ENCODE data around the gene LCN15. TPM values are rescaled to one million over a fixed set of nuclear protein-coding genes. Genes with fewer than 3 reads are reported as not detected.

Gene LCN15
- polyA plus RNA-seq, 3 donors = not detected

DNA sequence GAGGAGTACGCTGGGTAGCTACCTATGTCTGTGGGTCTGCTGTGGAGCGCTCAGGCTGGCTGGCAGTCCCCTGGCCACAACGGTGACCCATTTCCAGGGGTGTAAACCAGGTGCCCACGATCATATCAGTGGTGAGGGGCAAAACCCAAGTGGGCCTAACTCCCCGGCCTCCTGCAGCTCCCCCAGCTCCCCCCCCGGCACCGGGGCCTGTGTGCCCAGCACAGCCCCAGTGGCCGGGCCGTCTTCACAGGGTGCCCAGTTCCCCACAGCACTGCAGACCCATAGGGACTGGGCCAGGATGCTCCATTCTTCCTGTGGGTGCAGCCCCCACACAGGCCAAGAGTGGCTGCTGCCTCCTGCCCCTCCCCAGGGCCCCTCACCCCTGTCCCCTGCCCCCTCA, 5.3 kb downstream of the LCN15 start:
- Mint-ChIP-seq H3K27me3 (ENCODE audit: low read depth in 3 of 3) (peaks cover 0 to 13% (median 12%) of the 10 kb centered on the region in 3 donors), H3K4me3 (no peak overlapping the region), H3K9me3 (peaks cover 10 to 20% (median 16%) of the 10 kb centered on the region in 7 donors), H3K4me1 (peaks cover 5% of the 10 kb centered on the region), H3K27ac (no peak overlapping the region), H3K36me3 (peaks cover 0 to 4% of the 10 kb centered on the region in 2 donors)
- Histone ChIP-seq H3K27me3 (ENCODE audit: control insufficient read depth in 2 of 2, insufficient read depth in 2 of 2, low read length in 2 of 2) (no peaks in the 10 kb centered on the region), H4K20me1 (ENCODE audit: insufficient read depth, low read length) (no peaks in the 10 kb centered on the region), H3K4me1 (ENCODE audit: control insufficient read depth in 1 of 2, insufficient read depth in 2 of 2, low read length in 2 of 2) (no peaks in the 10 kb centered on the region), H3K4me3 (replicated peaks in 1 of 3; ENCODE audit: low read depth in 2 of 3, low read length in 3 of 3) (no peak overlapping the region), H3K9me3 (replicated peaks in 1 of 2; ENCODE audit: control insufficient read depth in 1 of 2, insufficient read depth in 1 of 2, low read length in 2 of 2) (peaks cover 10 to 15% of the 10 kb centered on the region in 2 donors), H3K79me2 (ENCODE audit: insufficient read depth, low read length) (no peaks in the 10 kb centered on the region), H3K27ac (ENCODE audit: low read depth in 1 of 2, low read length in 2 of 2) (no peak overlapping the region), H3K36me3 (replicated peaks in 1 of 2; ENCODE audit: control insufficient read depth in 1 of 2, insufficient read depth in 2 of 2, low read length in 2 of 2) (no peaks in the 10 kb centered on the region), H3K9ac (ENCODE audit: insufficient read depth, low read length, poor library complexity, severe bottlenecking) (no peak overlapping the region), H2AFZ (ENCODE audit: insufficient read depth, low read depth, low read length, poor library complexity, severe bottlenecking) (no peak overlapping the region), H3K4me2 (replicated peaks; ENCODE audit: extremely low read depth, low read length, poor library complexity, severe bottlenecking) (no peak overlapping the region)
- WGBS (ENCODE audit: insufficient coverage) = 78% methylated on average over 9 of the region's 9 CpGs
- intact Hi-C loops (cut with micrococcal nuclease) = no loop called here
- TF ChIP-seq, protein P1, sequence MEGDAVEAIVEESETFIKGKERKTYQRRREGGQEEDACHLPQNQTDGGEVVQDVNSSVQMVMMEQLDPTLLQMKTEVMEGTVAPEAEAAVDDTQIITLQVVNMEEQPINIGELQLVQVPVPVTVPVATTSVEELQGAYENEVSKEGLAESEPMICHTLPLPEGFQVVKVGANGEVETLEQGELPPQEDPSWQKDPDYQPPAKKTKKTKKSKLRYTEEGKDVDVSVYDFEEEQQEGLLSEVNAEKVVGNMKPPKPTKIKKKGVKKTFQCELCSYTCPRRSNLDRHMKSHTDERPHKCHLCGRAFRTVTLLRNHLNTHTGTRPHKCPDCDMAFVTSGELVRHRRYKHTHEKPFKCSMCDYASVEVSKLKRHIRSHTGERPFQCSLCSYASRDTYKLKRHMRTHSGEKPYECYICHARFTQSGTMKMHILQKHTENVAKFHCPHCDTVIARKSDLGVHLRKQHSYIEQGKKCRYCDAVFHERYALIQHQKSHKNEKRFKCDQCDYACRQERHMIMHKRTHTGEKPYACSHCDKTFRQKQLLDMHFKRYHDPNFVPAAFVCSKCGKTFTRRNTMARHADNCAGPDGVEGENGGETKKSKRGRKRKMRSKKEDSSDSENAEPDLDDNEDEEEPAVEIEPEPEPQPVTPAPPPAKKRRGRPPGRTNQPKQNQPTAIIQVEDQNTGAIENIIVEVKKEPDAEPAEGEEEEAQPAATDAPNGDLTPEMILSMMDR (IDR thresholded peaks at IDR 0.05) = no peak
- DNase-seq = no peak

DNA sequence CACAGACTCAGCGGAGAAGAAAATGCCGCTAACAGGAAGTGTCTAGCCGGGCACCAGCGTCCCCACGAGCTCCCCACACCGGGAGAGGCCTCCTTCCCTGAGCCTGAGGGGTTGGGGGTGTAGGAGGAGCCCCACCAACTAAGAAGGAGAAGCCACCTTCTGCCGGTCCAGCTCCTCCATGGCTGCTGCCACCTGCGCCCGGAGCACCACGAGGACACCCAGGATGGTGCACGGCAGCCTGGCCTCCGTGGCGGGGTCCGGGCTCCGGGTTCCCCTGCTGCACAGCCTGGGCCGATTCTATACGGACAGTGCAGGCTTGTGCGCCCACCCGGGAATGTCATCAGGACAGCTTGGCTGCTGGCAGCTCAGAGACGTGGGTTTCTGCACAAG, 6.6 kb downstream of the LCN15 start:
- Mint-ChIP-seq H3K4me3 (no peak overlapping the region), H3K27me3 (ENCODE audit: low read depth in 3 of 3) (peaks cover 0 to 6% (median 4%) of the 10 kb centered on the region in 3 donors), H3K36me3 (peaks cover 0 to 4% of the 10 kb centered on the region in 2 donors), H3K9me3 (peaks cover 10 to 24% (median 19%) of the 10 kb centered on the region in 7 donors), H3K4me1 (peaks cover 5% of the 10 kb centered on the region), H3K27ac (peak overlapping the region in 1 of 7 donors; percentile 38)
- H3K9ac ChIP-seq (ENCODE audit: insufficient read depth, low read length, poor library complexity, severe bottlenecking) = no peak overlapping the region
- no peak overlapping the region for H3K4me2 ChIP-seq (replicated peaks; ENCODE audit: extremely low read depth, low read length, poor library complexity, severe bottlenecking)
- no peaks in the 10 kb centered on the region for H3K36me3 ChIP-seq (replicated peaks in 1 of 2; ENCODE audit: control insufficient read depth in 1 of 2, insufficient read depth in 2 of 2, low read length in 2 of 2)
- H4K20me1 ChIP-seq (ENCODE audit: insufficient read depth, low read length) = no peaks in the 10 kb centered on the region
- intact Hi-C loops (cut with micrococcal nuclease) = no loop called here
- 92% methylated on average over 20 of the region's 20 CpGs for WGBS (ENCODE audit: insufficient coverage)
- H3K4me1 ChIP-seq (ENCODE audit: control insufficient read depth in 1 of 2, insufficient read depth in 2 of 2, low read length in 2 of 2) = no peaks in the 10 kb centered on the region
- no peak overlapping the region for H3K4me3 ChIP-seq (replicated peaks in 1 of 3; ENCODE audit: low read depth in 2 of 3, low read length in 3 of 3)
- no peak overlapping the region for H3K27ac ChIP-seq (ENCODE audit: low read depth in 1 of 2, low read length in 2 of 2)
- no peaks in the 10 kb centered on the region for H3K79me2 ChIP-seq (ENCODE audit: insufficient read depth, low read length)
- TF ChIP-seq, protein P1 (IDR thresholded peaks at IDR 0.05) = no peak
- H3K27me3 ChIP-seq (ENCODE audit: control insufficient read depth in 2 of 2, insufficient read depth in 2 of 2, low read length in 2 of 2) = no peaks in the 10 kb centered on the region
- H2AFZ ChIP-seq (ENCODE audit: insufficient read depth, low read depth, low read length, poor library complexity, severe bottlenecking) = no peak overlapping the region
- H3K9me3 ChIP-seq (replicated peaks in 1 of 2; ENCODE audit: control insufficient read depth in 1 of 2, insufficient read depth in 1 of 2, low read length in 2 of 2) = peaks cover 10 to 27% of the 10 kb centered on the region in 2 donors
- DNase-seq = no peak
